Measurements from ENCODE around the gene ANXA10. TPM values are rescaled to one million over a fixed set of nuclear protein-coding genes. Genes with fewer than 3 reads are reported as not detected.

ANXA10 gene
- total RNA-seq, 4 donors from 2014 or later, result not detected

- Histone ChIP-seq H3K36me3 (no peaks in the 10 kb centered on the region), H3K27me3 (no peaks in the 10 kb centered on the region), H3K9me3 (peaks cover 0 to 8% (median 0%) of the 10 kb centered on the region in 3 donors), H3K4me3 (no peak overlapping the region), H3K27ac (no peak overlapping the region), H3K4me1 (no peaks in the 10 kb centered on the region)
- no peak for ATAC-seq
- TF ChIP-seq EP300 (IDR thresholded peaks at IDR 0.05) (no peak), CTCF (IDR thresholded peaks at IDR 0.05) (no peak), POLR2A (IDR thresholded peaks at IDR 0.05) (no peak), POLR2AphosphoS5 (IDR thresholded peaks at IDR 0.05) (no peak)
- 70 to 82% methylated on average over 6 of the region's 6 CpGs for WGBS, 2 donors (ENCODE audit: low coverage in 1 of 2)
These were observed 62.4 kb downstream of the ANXA10 start for GRCh38 chr4:168154546-168155277.

GRCh38 chr4:168162604-168163003, 70.3 kb downstream of the ANXA10 start:
- H3K4me1 ChIP-seq, result no peaks in the 10 kb centered on the region
- TF ChIP-seq EP300 (IDR thresholded peaks at IDR 0.05) (no peak), CTCF (IDR thresholded peaks at IDR 0.05) (no peak), POLR2AphosphoS5 (IDR thresholded peaks at IDR 0.05) (no peak), POLR2A (IDR thresholded peaks at IDR 0.05) (no peak)
- no peak overlapping the region for H3K4me3 ChIP-seq
- no peak for ATAC-seq
- H3K36me3 ChIP-seq, result no peaks in the 10 kb centered on the region
- no peaks in the 10 kb centered on the region for H3K27me3 ChIP-seq
- H3K9me3 ChIP-seq, result peaks cover 0 to 12% (median 0%) of the 10 kb centered on the region in 3 donors
- no peak overlapping the region for H3K27ac ChIP-seq

GRCh38 chr4:168163106-168163505, 70.8 kb downstream of the ANXA10 start:
- ATAC-seq, result no peak
- 71% methylated on average over 2 of the region's 2 CpGs for WGBS, 2 donors (ENCODE audit: low coverage in 1 of 2)

GRCh38 chr4:168164045-168164444, 71.7 kb downstream of the ANXA10 start:
- Histone ChIP-seq H3K9me3 (peaks cover 0 to 8% (median 0%) of the 10 kb centered on the region in 3 donors), H3K27me3 (no peaks in the 10 kb centered on the region), H3K36me3 (no peaks in the 10 kb centered on the region), H3K4me3 (no peak overlapping the region), H3K4me1 (no peaks in the 10 kb centered on the region), H3K27ac (no peak overlapping the region)
- TF ChIP-seq POLR2A (IDR thresholded peaks at IDR 0.05), result no peak
- TF ChIP-seq POLR2AphosphoS5 (IDR thresholded peaks at IDR 0.05), result no peak
- no peak for TF ChIP-seq CTCF (IDR thresholded peaks at IDR 0.05)
- TF ChIP-seq EP300 (IDR thresholded peaks at IDR 0.05), result no peak
- no peak for ATAC-seq
- WGBS, 2 donors (ENCODE audit: low coverage in 1 of 2), result 78 to 83% methylated on average over 3 of the region's 3 CpGs

More at GRCh38 chr4:168163106-168163505, 70.8 kb downstream of the ANXA10 start:
- Histone ChIP-seq H3K27ac (no peak overlapping the region), H3K4me3 (no peak overlapping the region), H3K27me3 (no peaks in the 10 kb centered on the region), H3K36me3 (no peaks in the 10 kb centered on the region), H3K9me3 (peaks cover 0 to 12% (median 0%) of the 10 kb centered on the region in 3 donors), H3K4me1 (no peaks in the 10 kb centered on the region)
- TF ChIP-seq POLR2A (IDR thresholded peaks at IDR 0.05) (no peak), CTCF (IDR thresholded peaks at IDR 0.05) (no peak), POLR2AphosphoS5 (IDR thresholded peaks at IDR 0.05) (no peak), EP300 (IDR thresholded peaks at IDR 0.05) (no peak)

- H3K4me3 ChIP-seq, result no peak overlapping the region
- ATAC-seq, result no peak
- no peaks in the 10 kb centered on the region for H3K4me1 ChIP-seq
- H3K27me3 ChIP-seq, result no peaks in the 10 kb centered on the region
- WGBS, 2 donors (ENCODE audit: low coverage in 1 of 2), result 13 to 37% methylated on average over 1 of the region's 1 CpG
- H3K36me3 ChIP-seq, result no peaks in the 10 kb centered on the region
- H3K9me3 ChIP-seq, result peaks cover 0 to 4% (median 0%) of the 10 kb centered on the region in 3 donors
- H3K27ac ChIP-seq, result no peak overlapping the region
- TF ChIP-seq EP300 (IDR thresholded peaks at IDR 0.05) (no peak), CTCF (IDR thresholded peaks at IDR 0.05) (no peak), POLR2AphosphoS5 (IDR thresholded peaks at IDR 0.05) (no peak), POLR2A (IDR thresholded peaks at IDR 0.05) (no peak)
These were observed 72.7 kb downstream of the ANXA10 start for GRCh38 chr4:168164915-168165548.
